Psoas muscle (tissue), 8 donors: ENCODE data around the gene NR2F6. TPM values are rescaled to one million over a fixed set of nuclear protein-coding genes. Genes with fewer than 3 reads are reported as not detected.

Experiments used
- ATAC-seq, 4 donors: fragments of 200-7000 bp; cut with Tn5 transposase; one replicate each; pipeline ENCODE4 v1.9.1; 2020; ENCODE audit warnings: moderate library complexity in 3 of 4, mild to moderate bottlenecking in 2 of 4
- DNase-seq, 2 donors: peaks; one replicate each; pipeline ENCODE4 v3.0.0-alpha.2; 2020
- H3K27ac ChIP-seq: fragments of 200-600 bp; one replicate; pipeline ENCODE4 v1.8.0; 2022
- H3K27me3 ChIP-seq, 3 donors: fragments of 200-600 bp in 1 of 3; one replicate each; pipeline versions ENCODE4 v1.6.1 to v1.8.0; 2013 to 2022; ENCODE audit warnings: low read length in 2 of 3, mild to moderate bottlenecking in 2 of 3, moderate library complexity in 1 of 3; ENCODE audit not compliant: insufficient read depth in 3 of 3
- H3K36me3 ChIP-seq, 2 donors: fragments of 200-600 bp in 1 of 2; one replicate each; pipeline versions ENCODE4 v1.6.1 to v1.8.0; 2013 to 2022; ENCODE audit warnings: low read depth in 1 of 2, mild to moderate bottlenecking in 1 of 2, moderate library complexity in 1 of 2; ENCODE audit not compliant: insufficient read depth in 1 of 2
- H3K4me1 ChIP-seq: fragments of 200-600 bp; one replicate; pipeline ENCODE4 v1.8.0; 2022
- H3K4me3 ChIP-seq: fragments of 200-600 bp; one replicate; pipeline ENCODE4 v1.8.0; 2022; ENCODE audit warnings: mild to moderate bottlenecking
- H3K9me3 ChIP-seq: fragments of 200-600 bp; one replicate; pipeline ENCODE4 v1.8.0; 2022
- CTCF ChIP-seq: fragments of 200-600 bp; IDR thresholded peaks from one replicate; pipeline ENCODE4 v1.8.0; 2022; ENCODE audit warnings: antibody characterized with exemption
- WGBS, 3 donors: extraction: QIAGEN DNeasy Blood & Tissue Kit; methylation state at CpG; one replicate each; pipeline versions ENCODE4 v1.1.6 to v1.1.7; 2013; 5-methylcytosine and 5-hydroxymethylcytosine counted together
- intact Hi-C, 2 donors: fragments of 100-400 bp; cut with DNase I; formaldehyde crosslinking; loops; one replicate each; pipeline versions ENCODE4 v1.11.0 to v1.14.2; 2022
- polyA plus RNA-seq, 3 donors: library from polyadenylated mRNA; stranded (reverse); fragments of 200-250 nt; gene quantifications; one replicate each; pipeline ENCODE4 v1.2.3, GENCODE V29; 2013
- total RNA-seq, 4 donors: library from RNA; stranded (reverse); fragmentation: NEBNext Ultra II Directional in 2 of 4; extraction: Animal tissue kit (Norgen Biotek cat#: 25700) in 2 of 4; gene quantifications; one replicate each; pipeline versions ENCODE4 v1.2.1 to v1.2.4, GENCODE V29; 2021 to 2023
- donor health status: healthy with polysubstance abuse.
- donor health status: DM: no; HTN: no; CAD: no; lungs with moderate emphysema.
- donor health status: Bipolar disorder and iron deficiency.
- donor health status: healthy.
- donor health status: DM: yes; HTN: yes; CAD: no.
- donor health status: DM: no; HTN: no; CAD: no.
- donor health status: DM: no; HTN: no; CAD: no.
- donor health status: DM: yes; HTN: yes; CAD: no.

Gene NR2F6
- total and polyA plus RNA-seq, 7 donors = 21.1 to 56.7 (median 40.4) TPM

DNA sequence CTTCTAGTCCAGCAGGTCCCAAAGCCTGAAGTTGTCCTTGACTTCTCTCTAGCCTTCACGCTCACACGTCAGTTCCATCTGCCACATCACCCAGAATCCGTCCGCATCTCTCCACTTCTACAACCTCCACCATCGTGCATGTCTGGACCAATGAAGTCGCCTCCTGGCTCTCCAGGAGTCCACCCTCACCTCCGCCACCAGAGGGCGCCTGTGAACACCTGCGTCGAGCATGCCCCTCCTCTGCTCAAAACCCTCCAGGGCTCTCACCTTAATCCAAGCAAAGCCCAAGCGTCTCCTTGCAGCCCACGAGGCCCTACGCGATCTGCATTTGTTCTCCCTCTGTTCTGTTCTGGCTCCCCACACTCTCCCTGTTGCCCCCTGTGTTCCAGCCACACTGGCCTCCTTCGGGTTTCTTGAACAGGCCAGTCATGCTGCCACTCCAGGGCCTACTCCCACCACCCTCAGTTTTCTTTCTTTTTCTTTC lies 15.2 kb upstream of the NR2F6 start:
- peak; percentile 93 for TF ChIP-seq CTCF
- DNase-seq (peak; percentile 83 to 91), ATAC-seq (peak; percentile 90 to 98 (median 94))
- H3K9me3 ChIP-seq = no peaks in the 10 kb centered on the region
- H3K4me3 ChIP-seq = no peak overlapping the region
- no peaks in the 10 kb centered on the region for H3K27me3 ChIP-seq
- no peaks in the 10 kb centered on the region for H3K36me3 ChIP-seq
- H3K4me1 ChIP-seq = no peaks in the 10 kb centered on the region
- no peak overlapping the region for H3K27ac ChIP-seq
- WGBS, 3 donors = 17% methylated on average over 15 of the region's 15 CpGs
- intact Hi-C loops = no loop called here

- Histone ChIP-seq H3K9me3 (no peaks in the 10 kb centered on the region), H3K4me1 (no peaks in the 10 kb centered on the region), H3K36me3 (no peaks in the 10 kb centered on the region), H3K27ac (no peak overlapping the region), H3K4me3 (no peak overlapping the region), H3K27me3 (no peaks in the 10 kb centered on the region)
- ATAC-seq = no peak
- WGBS, 3 donors = 59 to 69% (median 67%) methylated on average over 1 of the region's 1 CpG
- no peak for DNase-seq
- TF ChIP-seq CTCF = no peak
- intact Hi-C loops = no loop called here
Measured at GRCh38 chr19:17259934-17260333, 14.2 kb upstream of the NR2F6 start.

DNA sequence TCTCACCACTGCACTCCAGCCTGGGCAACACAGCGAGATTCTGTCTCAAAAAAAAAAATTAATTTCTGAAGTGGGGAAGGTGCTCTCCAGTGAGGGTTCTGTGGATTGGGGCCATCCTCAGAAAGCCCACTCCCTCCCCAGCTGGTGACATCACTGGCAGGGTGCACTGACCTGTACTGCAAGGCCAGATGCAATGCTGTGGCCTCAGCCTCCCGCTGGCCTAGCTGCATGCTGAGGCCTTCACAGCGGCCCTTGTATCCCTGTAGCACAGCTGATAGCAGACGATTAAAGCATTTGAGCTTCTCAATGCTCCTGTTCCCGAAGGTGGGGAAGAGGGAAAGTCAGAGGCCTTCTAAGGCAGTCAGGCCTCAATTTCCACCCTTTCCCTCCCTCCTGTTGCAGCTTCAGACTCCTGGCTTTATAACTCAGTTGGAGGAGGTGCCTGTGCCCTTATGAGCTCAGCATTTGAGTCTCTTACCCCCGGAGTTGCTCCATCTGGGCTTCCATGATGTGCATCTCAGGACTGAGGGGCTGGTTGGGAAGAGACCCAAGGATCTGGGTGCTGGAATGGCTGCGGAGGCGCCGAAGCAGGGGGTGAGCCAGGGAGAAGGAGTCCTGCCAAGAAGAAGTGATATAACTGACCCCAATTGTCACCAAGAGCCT lies 13.5 kb upstream of the NR2F6 start:
- no peaks in the 10 kb centered on the region for H3K9me3 ChIP-seq
- 88 to 92% (median 92%) methylated on average over 9 of the region's 9 CpGs for WGBS, 3 donors
- intact Hi-C loops = no loop called here
- no peak for TF ChIP-seq CTCF
- ATAC-seq = no peak
- no peak for DNase-seq
- peaks cover 0 to 3% (median 0%) of the 10 kb centered on the region in 3 donors for H3K27me3 ChIP-seq
- H3K4me1 ChIP-seq = no peaks in the 10 kb centered on the region
- H3K36me3 ChIP-seq = no peaks in the 10 kb centered on the region
- H3K4me3 ChIP-seq = no peak overlapping the region
- H3K27ac ChIP-seq = no peak overlapping the region

DNA sequence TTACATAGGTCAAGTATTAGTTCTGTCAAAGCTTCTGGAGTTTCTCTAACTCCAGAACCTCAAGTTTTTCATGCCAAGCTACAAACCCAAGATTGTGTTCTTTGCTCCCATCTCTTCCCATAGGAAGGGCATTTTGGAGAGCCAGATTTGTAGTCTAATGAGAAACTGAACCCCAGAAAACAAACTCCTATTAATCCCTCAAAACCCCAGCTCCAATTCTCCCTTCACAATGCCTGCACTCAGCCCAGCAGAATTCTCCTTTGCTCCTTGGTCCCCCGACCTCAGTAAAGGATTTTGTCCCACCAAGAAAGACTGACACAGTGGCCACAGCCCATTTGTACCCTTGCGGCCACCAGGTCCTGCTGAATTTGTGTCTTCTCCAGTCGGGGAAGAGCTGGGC lies 10.4 kb upstream of the NR2F6 start:
- TF ChIP-seq CTCF = no peak
- no peak overlapping the region for H3K4me3 ChIP-seq
- DNase-seq (no peak), ATAC-seq (no peak)
- no peaks in the 10 kb centered on the region for H3K36me3 ChIP-seq
- H3K9me3 ChIP-seq = no peaks in the 10 kb centered on the region
- peaks cover 0 to 3% (median 0%) of the 10 kb centered on the region in 3 donors for H3K27me3 ChIP-seq
- intact Hi-C loops = no loop called here
- no peaks in the 10 kb centered on the region for H3K4me1 ChIP-seq
- WGBS, 3 donors = 84 to 92% (median 84%) methylated on average over 3 of the region's 3 CpGs
- H3K27ac ChIP-seq = no peak overlapping the region
